ENCODE measurements around the gene ILDR2.
"Not testable (repeated sequence)": the region's sequence is repeated elsewhere in the genome, so short reads cannot be mapped to it uniquely, and the experiment has no call there.

The ILDR2 gene

DNA sequence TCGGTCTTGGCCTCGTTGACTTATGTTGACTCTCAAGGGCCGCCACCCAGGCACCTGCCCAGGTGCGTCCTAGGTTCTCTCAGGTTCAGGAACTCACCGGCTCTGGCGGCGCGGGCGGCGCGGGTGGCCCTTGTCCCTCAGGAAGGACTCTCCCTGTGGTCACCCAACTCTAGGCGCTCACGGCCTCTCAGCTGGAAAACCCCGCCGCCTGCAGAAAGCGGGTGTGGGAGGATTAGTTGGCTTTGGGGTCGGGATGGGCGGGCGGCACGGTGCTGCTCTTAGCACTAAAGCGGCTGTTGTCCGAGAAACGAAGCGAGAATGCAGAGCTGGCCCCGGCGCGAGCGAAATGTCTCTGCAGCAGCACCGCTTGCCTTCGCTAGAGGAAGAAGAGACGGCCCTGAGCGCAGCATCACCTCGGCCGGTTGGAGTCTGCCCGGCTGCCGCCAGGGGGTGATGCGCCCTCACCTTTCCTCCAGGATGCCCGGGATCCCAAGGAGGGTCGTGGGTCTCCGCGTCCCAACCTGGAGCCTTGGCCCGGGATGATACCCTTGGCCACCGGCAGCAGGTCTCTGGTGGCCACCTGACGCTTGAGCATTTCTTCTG lies 91.2 kb downstream of the ILDR2 start:
- DNase-seq: no peak

DNA sequence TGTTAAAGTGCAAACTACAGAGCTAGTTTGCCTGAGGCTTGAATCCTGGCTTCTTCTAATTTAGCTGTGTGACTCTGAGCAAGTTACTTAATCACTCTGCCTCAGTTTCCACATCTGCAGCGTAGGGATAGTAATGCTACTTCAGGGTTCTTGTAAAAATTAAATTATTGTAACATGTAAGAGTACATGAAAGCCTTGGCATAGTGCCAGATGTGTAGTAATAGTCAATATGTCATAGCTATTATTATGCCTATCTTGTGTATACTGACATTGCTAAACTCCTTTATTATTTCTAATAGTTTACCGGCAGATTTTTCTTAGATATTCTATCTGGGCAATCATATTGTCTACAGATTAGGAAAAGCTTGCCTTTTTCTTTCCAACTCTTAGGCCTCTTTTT lies 92.4 kb downstream of the ILDR2 start:
- no peak for DNase-seq

DNA sequence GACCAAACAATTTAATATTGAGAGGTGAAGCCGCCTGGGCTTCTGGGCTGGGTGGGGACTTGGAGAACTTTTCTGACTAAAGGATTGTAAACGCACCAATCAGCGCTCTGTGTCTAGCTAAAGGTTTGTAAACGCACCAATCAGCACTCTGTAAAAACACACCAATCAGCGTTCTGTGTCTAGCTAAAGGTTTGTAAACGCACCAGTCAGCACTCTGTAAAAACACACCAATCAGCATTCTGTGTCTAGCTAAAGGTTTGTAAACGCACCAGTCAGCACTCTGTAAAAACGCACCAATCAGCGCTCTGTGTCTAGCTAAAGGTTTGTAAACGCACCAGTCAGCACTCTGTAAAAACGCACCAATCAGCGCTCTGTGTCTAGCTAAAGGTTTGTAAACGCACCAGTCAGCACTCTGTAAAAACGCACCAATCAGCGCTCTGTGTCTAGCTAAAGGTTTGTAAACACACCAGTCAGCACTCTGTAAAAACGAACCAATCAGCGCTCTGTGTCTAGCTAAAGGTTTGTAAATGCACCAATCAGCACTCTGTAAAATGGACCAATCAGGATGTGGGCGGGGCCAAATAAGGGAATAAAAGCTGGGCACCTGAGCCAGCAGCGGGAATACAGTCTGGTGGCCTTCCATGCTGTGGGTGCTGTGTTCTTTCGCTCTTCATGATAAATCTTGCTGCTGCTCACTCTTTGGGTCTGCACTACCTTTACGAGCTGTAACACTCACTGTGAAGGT lies 97.0 kb downstream of the ILDR2 start:
- not testable (repeated sequence) for DNase-seq

DNA sequence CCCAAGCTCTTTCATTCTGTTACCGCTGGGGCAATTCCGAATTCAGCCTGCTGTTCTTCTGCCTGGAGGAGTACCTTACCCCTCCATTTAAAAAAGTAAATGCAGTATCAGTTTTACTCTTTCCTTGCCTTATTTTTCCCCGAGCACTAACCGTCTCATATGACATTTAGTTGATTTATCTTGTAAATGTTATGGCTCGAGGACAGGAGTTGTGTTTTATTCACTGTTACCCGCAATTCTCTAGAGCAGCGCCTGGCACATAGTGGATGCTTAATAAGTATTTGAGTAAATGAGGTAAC lies 98.9 kb downstream of the ILDR2 start:
- DNase-seq: no peak

DNA sequence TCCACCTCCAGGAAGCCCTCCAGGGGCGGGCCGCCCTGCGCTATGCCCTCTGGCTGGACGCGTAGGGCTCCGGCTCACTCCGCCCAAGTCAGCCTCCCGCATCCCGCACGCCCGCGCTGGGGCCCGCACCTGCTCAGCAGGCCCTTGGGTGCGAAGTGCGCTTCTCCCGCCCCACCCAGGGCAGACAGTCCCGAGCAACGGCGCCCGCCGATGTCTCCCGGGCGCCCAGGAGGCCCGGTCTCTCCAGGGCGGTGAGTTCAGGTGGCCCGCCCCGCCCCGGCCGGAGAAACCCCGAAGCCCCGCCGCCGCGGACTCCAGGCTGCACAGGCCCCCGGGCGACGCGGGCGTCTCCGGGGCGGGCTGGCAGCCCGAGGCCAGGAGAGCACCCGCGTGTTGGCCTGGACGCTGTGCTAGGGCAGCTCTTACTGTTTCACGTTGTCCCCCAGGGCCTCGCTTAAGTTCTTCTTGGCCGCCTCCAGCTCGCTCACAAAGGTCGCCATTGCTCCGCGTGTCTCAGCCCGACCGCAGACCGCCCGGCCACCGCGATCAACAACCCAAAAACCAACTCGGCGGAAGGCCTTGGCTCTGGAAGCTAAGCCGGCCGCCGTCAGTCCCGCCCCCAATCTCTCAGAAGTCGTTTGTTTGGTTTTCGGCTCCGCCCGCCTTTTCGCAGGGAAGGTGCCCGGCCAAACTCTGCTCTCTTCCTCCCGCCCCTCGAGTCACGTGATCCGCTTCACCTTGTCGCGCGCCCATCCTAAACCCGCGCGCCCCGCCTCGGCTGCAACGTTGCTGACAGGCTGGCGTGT lies 99.4 kb downstream of the ILDR2 start, which contains the start of gene TADA1:
TADA1 (minus strand) TSS at position 531 of the 806 bp plus-strand sequence; CDS start at position 500, 31 bp downstream.
- peak; percentile 98 for DNase-seq

DNA sequence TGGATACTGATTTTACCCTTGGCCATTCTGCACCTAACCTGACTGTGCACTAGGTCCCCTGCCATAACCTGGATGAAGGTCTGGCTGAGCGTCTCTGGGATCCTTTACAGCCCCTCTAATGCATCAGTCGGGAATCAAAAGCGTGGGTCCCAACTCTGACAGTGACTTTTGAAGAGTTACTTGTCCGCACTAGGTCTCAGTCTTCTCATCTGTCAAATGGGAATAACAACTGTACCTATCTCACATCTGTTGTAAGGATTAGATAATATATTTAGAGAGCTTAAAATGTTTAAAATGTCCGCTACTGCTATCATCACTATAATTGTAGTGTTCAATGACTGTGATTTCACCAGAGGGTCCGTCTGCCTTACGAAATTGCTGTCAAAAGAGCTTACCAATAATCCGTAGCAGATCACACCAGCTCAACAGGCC lies 100.0 kb downstream of the ILDR2 start:
- DNase-seq: no peak

DNA sequence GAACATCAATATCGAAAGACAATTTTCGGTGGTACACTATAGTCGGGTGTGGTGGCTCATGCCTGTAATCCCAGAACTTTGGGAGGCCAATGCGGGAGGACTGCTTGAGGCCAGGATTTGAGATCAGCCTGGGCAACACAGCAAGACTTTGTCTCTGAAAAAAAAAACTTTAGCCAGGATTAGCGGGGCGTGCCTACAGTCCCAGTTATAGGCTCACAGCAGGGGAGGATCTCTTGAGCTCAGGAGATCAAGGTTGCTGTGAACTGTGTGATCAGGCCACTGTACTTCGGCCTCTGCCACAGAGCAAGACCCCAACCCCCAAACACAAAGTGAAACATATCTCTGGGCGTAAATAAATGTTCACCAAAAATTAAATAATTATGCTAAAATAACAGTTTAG lies 100.9 kb downstream of the ILDR2 start:
- no peak for DNase-seq

DNA sequence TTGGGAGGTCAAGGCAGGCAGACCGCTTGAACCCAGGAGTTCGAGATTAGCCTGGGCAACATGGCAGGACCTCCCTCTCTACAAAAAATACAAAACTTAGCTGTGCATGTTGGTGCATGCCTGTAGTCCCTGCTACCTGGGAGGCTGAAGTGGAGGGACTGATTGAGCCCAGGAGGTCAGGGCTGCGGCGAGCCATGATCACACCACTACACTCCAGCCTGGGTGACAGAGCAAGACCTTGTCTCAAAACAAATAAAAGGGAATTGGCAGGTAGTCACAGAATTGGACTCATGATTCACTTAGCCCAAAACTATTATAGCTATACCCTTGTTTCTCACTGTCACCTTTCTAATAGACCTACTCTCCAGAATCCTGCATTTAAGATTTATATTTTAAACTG lies 104.8 kb downstream of the ILDR2 start:
- DNase-seq: no peak

DNA sequence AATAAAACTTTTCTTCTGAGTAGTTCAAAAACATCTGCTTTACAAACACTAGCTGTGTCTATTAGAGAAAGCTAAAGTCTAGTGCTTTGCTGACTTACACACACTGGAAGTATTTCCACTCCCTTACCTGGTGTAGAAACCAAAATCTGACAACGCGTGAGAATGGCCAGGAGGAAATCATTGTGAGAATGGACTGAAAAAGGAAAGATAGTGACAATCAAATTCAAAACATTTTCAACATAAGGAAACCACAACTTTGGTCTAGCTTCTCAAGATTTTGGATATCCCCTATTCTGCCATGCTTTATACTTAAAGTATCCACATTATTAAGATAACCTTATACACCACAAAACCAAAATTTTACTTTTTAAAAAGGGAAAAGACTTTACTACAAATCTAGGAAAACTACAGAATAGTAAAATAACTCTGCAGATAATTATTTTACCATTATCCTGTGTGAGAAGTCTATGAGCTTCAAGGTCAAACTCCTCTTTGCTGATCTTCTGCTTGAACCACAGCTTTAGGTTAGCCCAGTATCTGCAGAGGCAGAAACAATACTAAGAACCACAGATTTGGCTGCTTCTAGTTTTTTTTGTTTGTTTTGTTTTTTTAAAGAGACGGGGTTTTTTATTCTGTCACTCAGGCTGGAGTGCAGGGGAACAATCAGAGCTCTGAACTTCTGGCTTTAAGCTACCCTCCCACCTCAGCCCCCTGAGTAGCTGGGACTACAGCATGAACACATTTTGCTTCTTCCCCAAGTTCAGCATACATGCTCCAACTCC lies 105.8 kb downstream of the ILDR2 start:
- DNase-seq: no peak

DNA sequence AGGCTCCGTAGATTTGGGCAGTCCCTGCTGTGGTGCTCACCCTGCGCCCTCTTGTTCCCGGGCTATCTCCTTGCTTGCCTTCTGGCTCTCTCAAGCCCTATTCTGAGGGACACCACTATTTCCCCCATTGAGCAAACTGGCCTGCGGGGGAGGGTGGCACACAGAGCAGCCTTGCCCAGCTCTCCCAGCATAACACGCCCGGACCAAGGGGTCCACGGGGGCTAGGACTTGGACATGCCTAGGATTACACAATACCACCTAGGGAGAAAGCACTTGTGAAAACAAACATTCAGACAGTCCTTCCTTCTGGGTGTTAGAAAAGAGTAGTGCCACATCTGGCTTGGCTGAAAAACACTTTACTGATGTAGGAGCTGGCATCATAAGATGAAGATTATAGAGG lies 106.7 kb downstream of the ILDR2 start:
- no peak for DNase-seq

DNA sequence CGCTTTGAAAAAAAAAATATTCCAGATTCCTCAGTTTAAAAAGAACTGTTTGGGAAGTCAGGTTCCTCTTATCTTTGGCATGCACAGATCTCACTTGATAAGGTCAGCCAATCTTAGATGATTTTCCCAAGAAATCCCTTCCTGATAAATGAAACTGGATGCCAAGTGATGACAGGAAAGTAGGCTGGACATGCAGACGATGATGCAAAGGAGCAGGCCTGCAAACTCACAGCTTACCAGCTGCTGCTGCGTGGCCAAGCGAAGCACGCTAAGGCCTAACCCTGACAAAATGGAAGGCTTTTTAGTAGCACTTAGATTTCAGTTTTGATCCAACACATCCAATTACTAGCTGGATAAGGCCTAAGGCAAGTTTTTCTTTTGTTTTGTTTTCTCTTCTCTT lies 109.4 kb downstream of the ILDR2 start:
- DNase-seq: peak; percentile 17

DNA sequence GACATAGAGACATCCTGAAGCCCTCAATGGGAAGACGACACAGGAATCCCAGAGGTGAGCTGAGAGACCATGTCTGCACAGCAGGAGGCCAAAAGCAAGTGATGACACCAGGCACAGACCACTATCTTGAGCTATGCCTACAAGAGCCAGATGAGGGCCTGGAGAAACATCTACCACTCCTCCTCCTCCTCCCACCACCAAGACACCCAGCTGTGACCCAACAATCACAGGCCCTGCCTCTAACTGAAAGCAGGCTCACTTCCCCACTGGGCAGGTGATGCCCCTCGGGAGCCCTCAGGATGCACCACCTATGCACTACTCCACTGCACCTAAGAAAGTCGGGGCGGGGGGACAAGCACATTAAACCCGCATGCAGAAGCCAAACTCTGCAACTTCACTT lies 115.7 kb downstream of the ILDR2 start:
- no peak for DNase-seq

DNA sequence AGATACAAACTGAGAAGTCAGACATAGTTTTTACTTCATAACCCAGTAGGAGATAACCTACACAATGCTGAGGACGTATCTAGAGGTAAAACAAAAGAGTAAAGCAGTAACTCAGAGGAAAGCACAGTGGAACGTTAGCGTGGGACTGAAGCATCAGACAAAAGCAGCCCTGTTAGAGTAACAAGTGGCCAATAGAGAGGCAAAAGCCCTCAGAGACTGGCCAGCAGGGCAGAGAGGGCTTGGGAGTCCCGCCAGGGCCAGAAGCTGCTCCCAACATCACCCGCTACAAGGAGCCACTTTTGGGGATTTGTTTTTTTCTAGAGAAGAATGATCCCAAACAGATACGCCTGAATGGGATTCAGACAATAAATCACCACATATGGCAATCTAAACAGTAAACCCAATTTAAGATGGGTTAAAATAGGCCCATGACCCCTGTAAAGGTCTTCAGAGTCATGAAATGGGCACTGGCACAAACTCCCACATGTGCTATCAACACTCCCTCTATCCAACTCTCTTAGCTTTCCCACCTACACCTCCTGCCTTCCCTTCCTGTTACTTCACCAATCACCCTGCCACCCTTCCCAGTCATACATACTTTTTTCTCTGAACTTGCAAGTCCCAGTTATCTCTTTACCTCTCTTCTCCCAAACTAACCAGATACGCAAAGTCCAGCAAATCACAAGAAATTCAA lies 116.5 kb downstream of the ILDR2 start:
- no peak for DNase-seq

All from fibroblast of skin of right biceps (primary cell).